Measurements from ENCODE around the gene RPL39. TPM values are rescaled to one million over a fixed set of nuclear protein-coding genes. Genes with fewer than 3 reads are reported as not detected.
A peak's percentile ranks its signal among the peaks of the same experiment; 100 is the strongest.

The RPL39 gene
- total RNA-seq, 4 donors from 2014 or later, result 1,415 to 8,821 (median 6,699) TPM

- H3K4me1 ChIP-seq, result peaks cover 0 to 29% (median 3%) of the 10 kb centered on the region in 3 donors
- DNase-seq, result no peak
- peaks cover 0 to 9% (median 0%) of the 10 kb centered on the region in 4 donors for H3K27me3 ChIP-seq
- no peaks in the 10 kb centered on the region for H3K9me3 ChIP-seq
- H3K36me3 ChIP-seq, result no peaks in the 10 kb centered on the region
- no CpG with 5 or more reads among the region's 54 CpGs for WGBS, 2 donors
- TF ChIP-seq POLR2A (IDR thresholded peaks at IDR 0.05), result no peak
- no peak for TF ChIP-seq CTCF (IDR thresholded peaks at IDR 0.05)
- H3K27ac ChIP-seq, result peak overlapping the region in 3 of 4 donors; percentile 9 to 54 (median 42)
- peak overlapping the region; percentile 46 to 66 (median 50) for H3K4me3 ChIP-seq
- intact Hi-C loops (cut with DNase I), result no loop called here
These were observed 32.6 kb downstream of the RPL39 start for GRCh38 chrX:119758731-119759247.

- Histone ChIP-seq H3K27me3 (peaks cover 0 to 9% (median 0%) of the 10 kb centered on the region in 4 donors), H3K36me3 (no peaks in the 10 kb centered on the region), H3K27ac (peak within 1 kb of the TSS; percentile 9 to 54 (median 32)), H3K9me3 (no peaks in the 10 kb centered on the region), H3K4me3 (peak within 1 kb of the TSS; percentile 46 to 66 (median 50)), H3K4me1 (peaks cover 0 to 29% (median 3%) of the 10 kb centered on the region in 3 donors)
- intact Hi-C loops (cut with DNase I), result no loop called here
- TF ChIP-seq POLR2A (IDR thresholded peaks at IDR 0.05) (peak in 1 of 4 donors; percentile 6), CTCF (IDR thresholded peaks at IDR 0.05) (no peak)
- WGBS, 2 donors, result 27% methylated on average over 16 of the region's 59 CpGs; no CpG with 5 or more reads in 1 of the 2 donors
- no peak for DNase-seq
These were observed 33.3 kb downstream of the RPL39 start, which contains the start of gene SOWAHD for GRCh38 chrX:119757979-119758730. Gene SOWAHD, plus strand, starts transcription at chrX:119758588. Its CDS starts 80 bp downstream, at chrX:119758668.

- H3K27me3 ChIP-seq, result peaks cover 0 to 9% (median 0%) of the 10 kb centered on the region in 4 donors
- TF ChIP-seq CTCF (IDR thresholded peaks at IDR 0.05), result no peak
- TF ChIP-seq POLR2A (IDR thresholded peaks at IDR 0.05), result no peak
- H3K4me1 ChIP-seq, result peaks cover 0 to 29% (median 3%) of the 10 kb centered on the region in 3 donors
- no peaks in the 10 kb centered on the region for H3K9me3 ChIP-seq
- peak overlapping the region in 3 of 4 donors; percentile 9 to 54 (median 42) for H3K27ac ChIP-seq
- intact Hi-C loops (cut with DNase I), result no loop called here
- no peaks in the 10 kb centered on the region for H3K36me3 ChIP-seq
- H3K4me3 ChIP-seq, result peak overlapping the region; percentile 46 to 66 (median 50)
- 43 to 66% methylated on average over 7 to 9 of the region's 12 CpGs for WGBS, 2 donors
- no peak for DNase-seq
These were observed 33.8 kb downstream of the RPL39 start for GRCh38 chrX:119757646-119757978.

GRCh38 chrX:119756926-119757635 is 34.3 kb downstream of the RPL39 start:
- peaks cover 0 to 29% (median 3%) of the 10 kb centered on the region in 3 donors for H3K4me1 ChIP-seq
- TF ChIP-seq CTCF (IDR thresholded peaks at IDR 0.05), result no peak
- no peak for TF ChIP-seq POLR2A (IDR thresholded peaks at IDR 0.05)
- H3K27me3 ChIP-seq, result peaks cover 0 to 9% (median 0%) of the 10 kb centered on the region in 4 donors
- H3K36me3 ChIP-seq, result no peaks in the 10 kb centered on the region
- intact Hi-C loops (cut with DNase I), result no loop called here
- H3K4me3 ChIP-seq, result no peak overlapping the region
- H3K27ac ChIP-seq, result peak overlapping the region in 2 of 4 donors; percentile 48 to 65
- WGBS, 2 donors, result 60 to 70% methylated on average over 9 of the region's 10 CpGs
- DNase-seq, result no peak
- H3K9me3 ChIP-seq, result no peaks in the 10 kb centered on the region
